GM12864 (cell line): ENCODE data around the gene RAD51.

Source experiments
- DNase-seq: peaks from one replicate; pipeline ENCODE4 v3.0.0-alpha.2; 2011; ENCODE audit warnings: low read depth
- H3K4me3 ChIP-seq: 2 replicates; pipeline ENCODE4 v1.5.1; 2011; ENCODE audit warnings: mild to moderate bottlenecking, low read depth, low read length, control low read depth
- CTCF ChIP-seq: IDR thresholded peaks from 2 replicates; pipeline ENCODE4 v1.5.1; 2011; ENCODE audit warnings: low read depth, mild to moderate bottlenecking, moderate library complexity, low read length, control low read depth, inconsistent platforms; ENCODE audit errors: missing control alignments

Gene RAD51

GRCh38 chr15:40684381-40684780 is 10.6 kb upstream of the RAD51 start:
- DNase-seq = no peak
- TF ChIP-seq CTCF = no peak
- no peak overlapping the region for H3K4me3 ChIP-seq

GRCh38 chr15:40685376-40685775 is 9.6 kb upstream of the RAD51 start:
- no peak for DNase-seq
- TF ChIP-seq CTCF = no peak
- H3K4me3 ChIP-seq = no peak overlapping the region

GRCh38 chr15:40688932-40689799 is 5.8 kb upstream of the RAD51 start:
- H3K4me3 ChIP-seq = no peak overlapping the region
- no peak for TF ChIP-seq CTCF
- DNase-seq = no peak

GRCh38 chr15:40691737-40692136 is 3.2 kb upstream of the RAD51 start:
- no peak for TF ChIP-seq CTCF
- no peak for DNase-seq
- H3K4me3 ChIP-seq = no peak overlapping the region

GRCh38 chr15:40693904-40694687 is 878 bp upstream of the RAD51 start:
- peak; percentile 34 for DNase-seq
- no peak for TF ChIP-seq CTCF
- peak overlapping the region; percentile 95 for H3K4me3 ChIP-seq

GRCh38 chr15:40695469-40695890 is 506 bp downstream of the RAD51 start:
- TF ChIP-seq CTCF = no peak
- peak overlapping the region; percentile 95 for H3K4me3 ChIP-seq
- no peak for DNase-seq
